ENCODE results near the gene PARVA. TPM values are rescaled to one million over a fixed set of nuclear protein-coding genes. Genes with fewer than 3 reads are reported as not detected.

PARVA gene
- total RNA-seq, 1 experiment from 2014 or later: 8.4 TPM

GRCh38 chr11:12426176-12426575 lies 48.8 kb downstream of the PARVA start:
- Histone ChIP-seq H3K27me3 (ENCODE audit: control insufficient read depth, insufficient read depth, low read length) (no peaks in the 10 kb centered on the region), H3K36me3 (replicated peaks; ENCODE audit: control insufficient read depth, insufficient read depth, low read length) (no peaks in the 10 kb centered on the region), H3K4me3 (ENCODE audit: insufficient read depth, low read depth, low read length) (no peak overlapping the region)
- no peak for DNase-seq

- no peaks in the 10 kb centered on the region for H3K27me3 ChIP-seq (ENCODE audit: control insufficient read depth, insufficient read depth, low read length)
- no peak for DNase-seq
- no peaks in the 10 kb centered on the region for H3K36me3 ChIP-seq (replicated peaks; ENCODE audit: control insufficient read depth, insufficient read depth, low read length)
- H3K4me3 ChIP-seq (ENCODE audit: insufficient read depth, low read depth, low read length): no peak overlapping the region
Observed at GRCh38 chr11:12429155-12429554, 51.8 kb downstream of the PARVA start.

GRCh38 chr11:12430351-12430750 lies 53.0 kb downstream of the PARVA start:
- no peaks in the 10 kb centered on the region for H3K36me3 ChIP-seq (replicated peaks; ENCODE audit: control insufficient read depth, insufficient read depth, low read length)
- H3K4me3 ChIP-seq (ENCODE audit: insufficient read depth, low read depth, low read length): no peak overlapping the region
- DNase-seq: no peak
- H3K27me3 ChIP-seq (ENCODE audit: control insufficient read depth, insufficient read depth, low read length): no peaks in the 10 kb centered on the region

GRCh38 chr11:12430954-12431595 lies 53.7 kb downstream of the PARVA start:
- H3K27me3 ChIP-seq (ENCODE audit: control insufficient read depth, insufficient read depth, low read length): no peaks in the 10 kb centered on the region
- H3K4me3 ChIP-seq (ENCODE audit: insufficient read depth, low read depth, low read length): no peak overlapping the region
- H3K36me3 ChIP-seq (replicated peaks; ENCODE audit: control insufficient read depth, insufficient read depth, low read length): no peaks in the 10 kb centered on the region
- no peak for DNase-seq

- Histone ChIP-seq H3K4me3 (ENCODE audit: insufficient read depth, low read depth, low read length) (no peak overlapping the region), H3K36me3 (replicated peaks; ENCODE audit: control insufficient read depth, insufficient read depth, low read length) (no peaks in the 10 kb centered on the region), H3K27me3 (ENCODE audit: control insufficient read depth, insufficient read depth, low read length) (no peaks in the 10 kb centered on the region)
- DNase-seq: no peak
Observed at GRCh38 chr11:12432507-12432906, 55.1 kb downstream of the PARVA start.

- DNase-seq: no peak
- Histone ChIP-seq H3K36me3 (replicated peaks; ENCODE audit: control insufficient read depth, insufficient read depth, low read length) (no peaks in the 10 kb centered on the region), H3K4me3 (ENCODE audit: insufficient read depth, low read depth, low read length) (no peak overlapping the region), H3K27me3 (ENCODE audit: control insufficient read depth, insufficient read depth, low read length) (no peaks in the 10 kb centered on the region)
Observed at GRCh38 chr11:12433121-12433520, 55.8 kb downstream of the PARVA start.

GRCh38 chr11:12433571-12434324 lies 56.4 kb downstream of the PARVA start:
- Histone ChIP-seq H3K27me3 (ENCODE audit: control insufficient read depth, insufficient read depth, low read length) (no peaks in the 10 kb centered on the region), H3K4me3 (ENCODE audit: insufficient read depth, low read depth, low read length) (no peak overlapping the region), H3K36me3 (replicated peaks; ENCODE audit: control insufficient read depth, insufficient read depth, low read length) (no peaks in the 10 kb centered on the region)
- no peak for DNase-seq

- no peaks in the 10 kb centered on the region for H3K36me3 ChIP-seq (replicated peaks; ENCODE audit: control insufficient read depth, insufficient read depth, low read length)
- H3K4me3 ChIP-seq (ENCODE audit: insufficient read depth, low read depth, low read length): no peak overlapping the region
- no peaks in the 10 kb centered on the region for H3K27me3 ChIP-seq (ENCODE audit: control insufficient read depth, insufficient read depth, low read length)
- no peak for DNase-seq
Observed at GRCh38 chr11:12434325-12434654, 56.9 kb downstream of the PARVA start.

GRCh38 chr11:12435264-12435663 lies 57.9 kb downstream of the PARVA start:
- no peak for DNase-seq
- Histone ChIP-seq H3K4me3 (ENCODE audit: insufficient read depth, low read depth, low read length) (no peak overlapping the region), H3K27me3 (ENCODE audit: control insufficient read depth, insufficient read depth, low read length) (no peaks in the 10 kb centered on the region), H3K36me3 (replicated peaks; ENCODE audit: control insufficient read depth, insufficient read depth, low read length) (no peaks in the 10 kb centered on the region)

- DNase-seq: no peak
- no peaks in the 10 kb centered on the region for H3K27me3 ChIP-seq (ENCODE audit: control insufficient read depth, insufficient read depth, low read length)
- H3K4me3 ChIP-seq (ENCODE audit: insufficient read depth, low read depth, low read length): no peak overlapping the region
- no peaks in the 10 kb centered on the region for H3K36me3 ChIP-seq (replicated peaks; ENCODE audit: control insufficient read depth, insufficient read depth, low read length)
Observed at GRCh38 chr11:12436266-12436665, 58.9 kb downstream of the PARVA start.

GRCh38 chr11:12438291-12438690 lies 60.9 kb downstream of the PARVA start:
- no peaks in the 10 kb centered on the region for H3K36me3 ChIP-seq (replicated peaks; ENCODE audit: control insufficient read depth, insufficient read depth, low read length)
- H3K27me3 ChIP-seq (ENCODE audit: control insufficient read depth, insufficient read depth, low read length): no peaks in the 10 kb centered on the region
- DNase-seq: no peak
- H3K4me3 ChIP-seq (ENCODE audit: insufficient read depth, low read depth, low read length): no peak overlapping the region

- H3K36me3 ChIP-seq (replicated peaks; ENCODE audit: control insufficient read depth, insufficient read depth, low read length): no peaks in the 10 kb centered on the region
- no peaks in the 10 kb centered on the region for H3K27me3 ChIP-seq (ENCODE audit: control insufficient read depth, insufficient read depth, low read length)
- DNase-seq: peak; percentile 30
- H3K4me3 ChIP-seq (ENCODE audit: insufficient read depth, low read depth, low read length): no peak overlapping the region
Observed at GRCh38 chr11:12439615-12440014, 62.2 kb downstream of the PARVA start.

GRCh38 chr11:12440565-12440964 lies 63.2 kb downstream of the PARVA start:
- no peaks in the 10 kb centered on the region for H3K36me3 ChIP-seq (replicated peaks; ENCODE audit: control insufficient read depth, insufficient read depth, low read length)
- DNase-seq: no peak
- H3K27me3 ChIP-seq (ENCODE audit: control insufficient read depth, insufficient read depth, low read length): no peaks in the 10 kb centered on the region
- H3K4me3 ChIP-seq (ENCODE audit: insufficient read depth, low read depth, low read length): no peak overlapping the region

- Histone ChIP-seq H3K27me3 (ENCODE audit: control insufficient read depth, insufficient read depth, low read length) (no peaks in the 10 kb centered on the region), H3K36me3 (replicated peaks; ENCODE audit: control insufficient read depth, insufficient read depth, low read length) (no peaks in the 10 kb centered on the region), H3K4me3 (ENCODE audit: insufficient read depth, low read depth, low read length) (no peak overlapping the region)
- no peak for DNase-seq
Observed at GRCh38 chr11:12441231-12441861, 64.0 kb downstream of the PARVA start.

- DNase-seq: no peak
- Histone ChIP-seq H3K36me3 (replicated peaks; ENCODE audit: control insufficient read depth, insufficient read depth, low read length) (no peaks in the 10 kb centered on the region), H3K4me3 (ENCODE audit: insufficient read depth, low read depth, low read length) (no peak overlapping the region), H3K27me3 (ENCODE audit: control insufficient read depth, insufficient read depth, low read length) (no peaks in the 10 kb centered on the region)
Observed at GRCh38 chr11:12444601-12445000, 67.2 kb downstream of the PARVA start.

Measured in H7 (cell line).